ENCODE results near the gene CHIC2.
"Not testable (repeated sequence)": the region's sequence is repeated elsewhere in the genome, so short reads cannot be mapped to it uniquely, and the experiment has no call there.

The CHIC2 gene

DNA sequence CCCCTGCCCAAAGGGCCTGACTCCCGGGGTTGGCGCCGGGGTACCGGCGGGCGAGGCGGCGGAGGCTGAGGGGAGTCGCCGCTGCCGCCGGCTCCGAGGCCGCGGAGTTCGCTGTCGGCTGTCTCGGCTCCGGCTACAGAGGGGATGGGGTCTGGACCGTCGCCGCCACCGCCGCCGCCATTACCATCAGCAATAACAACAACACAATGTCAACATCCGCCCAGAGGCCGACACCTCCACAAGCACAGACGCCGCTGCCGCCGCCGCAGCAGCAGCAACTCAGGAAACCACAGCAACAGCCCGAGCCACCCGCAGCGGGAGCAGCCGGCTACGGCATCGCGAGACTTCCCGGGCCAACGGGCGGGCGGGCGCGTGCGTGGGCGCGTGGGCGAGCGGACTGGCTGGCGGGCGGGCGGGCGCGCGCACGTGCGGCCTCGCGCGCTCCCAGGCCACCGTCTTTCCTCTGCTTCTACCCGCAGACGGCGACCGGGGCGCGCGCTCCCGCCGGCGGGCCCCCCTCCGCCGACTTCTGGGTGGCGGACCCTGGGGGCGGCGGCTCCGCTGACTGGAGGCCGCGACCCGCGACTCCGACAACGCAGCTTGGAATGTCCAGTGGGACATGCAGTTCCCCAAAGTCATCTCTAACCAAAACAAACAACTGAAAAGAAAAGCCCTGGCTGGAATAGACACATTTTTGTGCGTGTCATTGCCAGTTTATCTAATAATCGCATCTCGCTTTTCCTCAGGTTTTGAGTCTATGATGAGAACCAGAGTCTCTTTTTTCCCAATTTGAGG is at the start of gene CHIC2:
CHIC2 (minus strand) TSS at position 289 of the 795 bp plus-strand sequence. CDS start 305 bp downstream, outside the sequence.
- peak; percentile 85 for DNase-seq

DNA sequence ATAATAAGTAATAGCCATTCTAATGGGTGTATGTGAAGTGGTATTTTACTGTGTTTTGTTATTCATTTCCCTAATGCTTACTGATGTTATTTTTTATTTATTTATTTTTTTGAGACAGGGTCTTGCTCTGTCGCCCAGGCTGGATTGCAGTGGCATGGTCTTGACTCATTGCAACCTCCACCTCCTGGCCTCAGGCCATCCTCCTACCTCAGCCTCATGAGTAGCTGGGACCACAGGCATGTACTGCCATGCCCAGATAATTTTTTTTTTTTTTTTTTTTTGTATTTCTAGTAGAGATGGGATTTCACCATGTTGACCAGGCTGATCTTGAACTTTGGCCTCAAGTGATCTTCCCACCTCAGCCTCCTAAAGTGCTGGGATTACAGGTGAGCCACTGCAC is 48.8 kb upstream of the CHIC2 start:
- not testable (repeated sequence) for DNase-seq

GRCh38 chr4:54110019-54110416 is 45.6 kb upstream of the CHIC2 start:
- no peak for DNase-seq

DNA sequence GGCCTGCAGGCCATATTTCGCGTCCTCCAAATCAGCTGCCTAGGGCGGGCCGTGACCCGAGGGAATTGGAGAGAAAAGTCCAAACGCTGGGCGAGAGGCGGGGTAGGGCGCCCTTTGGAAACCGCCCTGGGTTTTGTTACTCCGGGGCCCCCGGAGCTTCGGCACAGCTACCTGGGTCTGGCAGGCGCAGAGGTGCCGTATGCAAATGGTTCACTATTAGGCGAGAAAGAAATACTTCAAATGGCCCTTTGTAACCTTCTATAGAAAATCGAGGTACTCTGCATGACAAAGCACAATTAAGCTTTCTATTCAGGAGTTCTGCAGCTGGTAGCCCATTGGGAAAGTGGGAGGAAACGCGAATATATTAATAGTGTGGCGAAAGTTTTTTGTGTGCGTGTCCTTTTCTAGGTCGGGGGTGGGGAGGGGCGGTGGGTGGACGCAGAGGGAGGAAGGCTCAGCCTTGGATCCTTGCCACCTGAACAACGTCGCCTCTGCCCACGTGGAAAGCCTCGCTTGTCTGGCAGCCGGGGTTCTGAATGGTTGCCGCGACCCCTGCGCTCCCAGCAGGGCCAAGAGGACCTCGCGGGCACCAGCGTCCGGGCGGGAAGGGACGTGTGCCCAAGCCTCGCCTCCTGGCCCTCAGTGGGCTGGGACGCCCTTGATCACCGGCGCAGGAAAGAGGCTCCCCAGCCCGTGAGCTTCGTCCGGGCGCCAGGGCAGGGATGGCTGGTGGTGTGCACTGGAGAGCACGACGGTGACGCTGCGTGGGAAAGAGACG is 45.0 kb upstream of the CHIC2 start:
- DNase-seq = no peak

GRCh38 chr4:54107951-54108748 is 43.7 kb upstream of the CHIC2 start:
- no peak for DNase-seq

DNA sequence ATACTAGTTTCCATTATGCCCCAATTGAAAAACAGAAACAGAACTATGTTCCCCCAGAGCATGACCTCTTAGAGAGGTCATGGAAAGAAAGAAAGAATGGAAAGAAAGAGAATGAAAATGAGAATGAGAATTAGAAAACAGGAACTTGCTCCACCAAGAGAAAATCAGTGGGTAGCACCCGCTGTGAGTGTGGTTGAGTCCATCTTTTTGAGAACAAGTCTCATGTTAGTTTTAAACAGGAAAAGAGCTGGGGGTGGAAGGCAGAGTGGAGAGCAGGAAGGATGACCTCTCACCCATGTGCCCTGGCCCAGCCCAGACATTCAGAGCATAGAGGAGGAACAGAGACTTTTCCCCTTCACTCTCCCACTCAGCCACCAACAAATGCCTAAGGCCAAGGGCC is 40.5 kb upstream of the CHIC2 start:
- DNase-seq = no peak

DNA sequence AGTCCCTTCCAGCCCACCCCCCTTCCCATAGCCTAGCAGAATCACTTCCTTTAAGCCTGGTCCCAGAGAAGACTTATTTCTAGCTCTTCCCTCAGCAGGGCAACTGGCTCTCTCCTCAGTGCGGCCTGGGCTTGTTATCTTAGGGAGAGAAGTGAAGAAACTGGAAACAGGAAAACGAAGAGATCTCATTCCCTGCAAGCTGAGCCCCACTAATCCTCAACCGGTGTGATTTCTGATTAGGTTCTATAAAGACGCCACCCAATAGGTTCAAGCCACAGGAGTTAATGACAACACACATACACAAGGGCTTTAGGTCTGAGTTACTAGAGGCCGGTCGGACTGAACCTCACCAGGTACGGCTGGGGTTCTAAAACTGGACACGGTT is 38.8 kb upstream of the CHIC2 start:
- DNase-seq = no peak

- DNase-seq = no peak
Observed at GRCh38 chr4:54102531-54103106, 38.2 kb upstream of the CHIC2 start.

DNA sequence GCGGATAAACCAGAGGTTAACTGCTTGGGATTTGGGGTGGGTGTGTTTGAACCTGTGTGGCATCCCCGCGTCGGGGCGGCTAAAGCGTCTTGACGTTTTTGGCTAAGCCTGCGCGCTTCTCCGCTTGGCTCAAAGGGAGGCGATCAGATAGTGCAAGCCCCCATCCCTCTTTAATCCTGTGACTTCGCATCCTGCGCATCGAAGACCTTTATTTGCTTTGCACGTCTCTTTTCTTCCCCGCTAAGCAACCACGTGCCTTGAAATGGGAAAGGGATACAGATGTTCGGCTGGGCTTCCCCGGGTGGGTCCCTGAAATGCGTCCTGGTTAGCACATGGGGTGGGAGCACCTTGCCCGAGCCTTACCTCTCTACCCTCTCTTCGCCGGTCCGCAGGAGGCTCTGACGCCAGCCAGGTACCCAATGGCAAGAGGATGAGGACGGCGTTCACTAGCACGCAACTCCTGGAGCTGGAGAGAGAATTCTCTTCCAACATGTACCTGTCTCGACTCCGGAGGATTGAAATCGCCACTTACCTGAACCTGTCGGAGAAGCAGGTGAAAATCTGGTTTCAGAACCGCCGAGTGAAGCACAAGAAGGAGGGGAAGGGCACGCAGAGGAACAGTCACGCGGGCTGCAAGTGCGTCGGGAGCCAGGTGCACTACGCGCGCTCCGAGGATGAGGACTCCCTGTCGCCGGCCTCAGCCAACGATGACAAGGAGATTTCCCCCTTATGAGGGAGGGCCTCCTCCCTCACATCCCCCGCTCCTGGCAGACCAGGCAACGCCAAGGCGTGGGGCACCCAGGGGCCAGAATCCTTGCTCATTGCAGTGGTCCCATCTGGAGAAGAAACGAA is 37.0 kb upstream of the CHIC2 start:
- DNase-seq = no peak

GRCh38 chr4:54100595-54101189 is 36.3 kb upstream of the CHIC2 start:
- DNase-seq = no peak

GRCh38 chr4:54099748-54100574 is 35.6 kb upstream of the CHIC2 start, which contains the start of gene GSX2:
TSS of gene GSX2 (plus strand) at chr4:54100163. CDS start at chr4:54100345, 182 bp downstream.
- no peak for DNase-seq

DNA sequence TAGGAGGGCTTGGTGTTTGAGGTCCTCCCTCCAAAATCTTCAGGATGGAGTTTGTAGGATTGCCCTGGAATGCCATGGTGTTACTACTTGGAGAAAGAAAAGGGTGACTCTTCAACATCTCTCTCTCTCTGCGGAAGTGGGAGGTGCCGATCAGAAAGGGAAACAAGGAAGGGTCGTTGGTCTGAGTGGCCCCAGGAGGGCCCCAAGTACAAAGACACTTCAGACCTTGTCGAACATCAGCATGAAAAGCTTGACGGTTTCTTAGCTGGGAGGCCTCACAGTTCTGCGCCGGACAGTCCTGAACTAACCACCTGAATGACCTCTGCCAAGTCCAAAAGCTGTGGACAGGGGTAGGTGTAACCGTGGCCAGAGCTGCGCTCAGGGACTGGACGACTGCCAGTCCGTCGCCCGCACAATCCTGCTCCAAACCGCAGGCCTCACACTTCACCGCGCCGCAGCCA is 34.9 kb upstream of the CHIC2 start:
- DNase-seq = no peak

GRCh38 chr4:54098375-54098774 is 34.0 kb upstream of the CHIC2 start:
- no peak for DNase-seq

DNA sequence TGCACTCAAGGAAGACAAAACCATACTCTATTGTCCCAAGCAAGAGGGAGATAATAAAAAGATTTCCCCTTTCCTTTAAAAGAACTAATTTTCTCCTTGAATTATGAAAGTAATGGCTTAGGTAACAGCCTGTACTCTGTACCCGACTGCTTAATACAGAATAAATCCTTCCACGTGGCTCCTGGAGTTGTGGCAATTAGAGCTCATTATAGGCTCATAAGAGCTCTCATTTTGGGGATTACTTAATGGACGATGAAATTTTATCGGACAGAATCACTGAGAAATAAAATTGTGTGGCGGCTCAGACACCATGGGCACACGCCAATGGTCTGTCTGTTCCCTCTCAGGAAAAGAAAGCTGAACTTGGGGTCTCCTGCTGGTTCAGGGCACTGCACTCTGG is 32.7 kb upstream of the CHIC2 start:
- no peak for DNase-seq

DNA sequence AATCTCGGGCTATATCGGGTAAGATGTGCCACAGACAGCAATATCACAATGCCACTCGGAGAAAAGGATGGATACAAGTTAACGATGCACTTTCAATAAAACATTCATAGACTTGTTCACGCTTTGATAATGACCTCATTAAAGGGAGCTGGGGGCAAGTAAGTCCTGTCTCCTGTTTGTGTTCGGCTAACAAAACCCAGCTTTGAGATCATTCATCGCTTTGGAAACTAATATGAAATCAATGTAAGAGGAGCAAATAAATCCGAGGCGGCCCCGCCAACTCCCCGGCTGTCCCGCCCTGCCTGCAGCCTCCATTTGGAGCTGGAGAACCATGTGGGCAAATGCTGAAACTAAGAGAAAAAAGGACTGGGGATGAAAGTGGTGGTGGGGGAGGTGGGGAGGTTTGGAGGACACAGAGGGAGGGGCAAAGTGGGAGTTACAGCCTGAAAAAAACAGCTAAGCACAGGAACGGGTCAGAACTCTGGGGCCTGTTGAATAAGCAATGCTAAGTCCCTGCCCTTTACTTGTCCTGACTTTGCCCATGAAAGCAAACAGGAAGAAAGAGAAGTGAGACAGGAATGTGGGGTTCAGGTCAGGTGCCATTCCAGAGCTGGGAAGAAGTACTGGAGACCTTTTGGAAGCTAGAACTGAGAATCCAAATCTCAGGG is 32.0 kb upstream of the CHIC2 start:
- no peak for DNase-seq

- DNase-seq = no peak
Observed at GRCh38 chr4:54095110-54095825, 30.9 kb upstream of the CHIC2 start.

GRCh38 chr4:54094451-54094850 is 30.0 kb upstream of the CHIC2 start:
- DNase-seq = no peak

DNA sequence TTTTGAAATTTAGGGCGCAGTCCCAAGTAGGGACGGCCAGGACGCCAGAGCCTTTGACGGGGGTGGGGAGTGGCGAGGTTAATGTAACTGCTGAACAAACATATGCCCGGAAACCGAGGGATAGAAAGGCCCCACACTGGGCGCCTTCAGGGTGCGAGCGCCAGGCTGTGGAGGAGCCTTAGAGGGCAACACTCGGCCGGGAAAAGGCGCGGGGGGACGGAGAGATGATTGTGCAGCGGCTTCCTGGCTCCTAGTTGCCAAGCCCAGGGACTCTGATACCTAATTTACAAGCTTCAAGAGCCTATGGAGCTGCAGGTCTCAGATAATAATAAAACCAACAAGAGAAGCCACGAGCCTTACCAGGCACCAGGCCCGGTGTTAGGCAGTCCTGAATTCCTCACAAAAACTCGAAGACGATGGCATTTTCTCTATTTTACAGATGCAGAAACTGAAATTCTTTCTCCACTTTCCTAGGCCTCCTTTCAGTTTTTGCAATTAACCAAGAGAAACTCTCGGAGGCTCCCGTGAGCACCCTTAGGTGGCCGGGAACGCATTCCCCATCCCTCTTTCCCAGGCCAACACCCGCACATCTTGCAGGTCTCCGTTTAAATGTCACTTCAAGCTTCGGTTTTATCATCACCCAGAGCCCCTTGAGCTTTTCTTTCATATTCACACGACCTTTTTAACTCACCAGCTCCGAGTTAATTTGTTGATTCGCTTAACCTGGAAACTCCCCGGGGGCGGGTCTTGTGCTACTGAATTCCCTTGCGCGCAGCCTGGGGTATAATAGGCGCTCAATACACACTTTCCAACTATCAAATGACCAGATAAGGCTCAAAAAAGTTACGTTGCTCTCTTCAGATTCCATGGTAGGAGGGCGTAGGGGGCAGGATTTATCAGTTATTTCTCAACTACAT is 29.2 kb upstream of the CHIC2 start:
- no peak for DNase-seq

Data from HCEC 1CT (cell line).